Hippocampal formation (tissue), 2 donors: Measurements from ENCODE around the gene GPR158.
"Not testable (repeated sequence)": the region's sequence is repeated elsewhere in the genome, so short reads cannot be mapped to it uniquely, and the experiment has no call there.

Experiments
- DNase-seq, 2 donors: peaks; one replicate each; lab custom pipeline; 2025; lab: John Stamatoyannopoulos, UW

The GPR158 gene

DNA sequence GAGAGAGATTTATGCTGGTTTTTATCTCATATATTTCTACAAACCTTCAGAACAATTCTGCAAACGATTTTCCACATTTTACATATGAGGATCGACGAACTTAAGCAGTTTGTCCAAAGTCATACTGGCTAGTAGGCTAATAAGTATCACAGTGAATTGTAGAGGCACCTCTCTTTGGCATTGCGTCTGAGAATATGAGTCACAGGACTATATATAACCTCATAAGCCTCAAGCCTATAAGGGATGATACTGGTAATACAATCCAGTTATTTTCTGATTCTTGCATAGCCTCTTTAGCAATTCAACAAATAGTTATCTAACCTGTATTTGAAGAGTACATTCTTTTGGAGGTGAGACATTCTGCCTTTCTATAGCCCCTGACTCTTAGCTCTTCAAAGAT, 129.8 kb downstream of the GPR158 start:
- DNase-seq, result no peak

DNA sequence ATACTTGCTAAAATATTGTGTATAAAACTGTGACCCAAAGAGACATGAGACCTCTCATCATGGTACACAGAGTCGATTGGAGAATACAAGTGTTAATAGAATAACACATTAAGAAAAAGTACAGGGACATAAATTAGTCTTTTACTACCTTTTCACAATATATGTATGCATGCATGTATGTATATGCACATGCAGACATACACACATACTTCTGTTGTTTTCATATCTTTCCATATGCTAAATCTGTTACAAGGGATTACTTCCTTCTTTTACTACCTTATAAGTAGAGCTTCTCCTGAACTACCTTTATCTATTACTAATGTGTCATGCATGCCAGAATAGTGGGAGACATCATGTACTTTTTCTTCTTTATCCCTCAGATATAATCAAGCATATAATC, 131.6 kb downstream of the GPR158 start:
- no peak for DNase-seq

DNA sequence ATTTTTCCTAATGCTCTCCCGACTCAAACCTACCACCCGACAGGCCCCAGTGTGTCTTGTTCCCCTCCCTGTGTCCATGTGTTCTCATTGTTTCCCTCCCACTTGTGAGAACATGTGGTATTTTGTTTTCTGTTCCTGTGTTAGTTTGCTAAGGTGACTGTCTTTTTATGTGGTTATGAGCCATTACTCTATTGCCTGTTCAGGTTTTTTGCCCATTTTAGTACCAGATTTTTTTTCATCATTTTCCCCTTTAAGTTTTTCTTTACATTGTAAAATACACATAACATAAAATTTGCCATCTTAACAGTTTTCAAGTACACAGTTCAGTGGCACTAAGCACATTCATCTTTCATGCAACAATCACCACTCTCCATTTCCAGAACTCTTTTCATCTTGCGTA, 133.5 kb downstream of the GPR158 start:
- DNase-seq, result no peak

- not testable (repeated sequence) for DNase-seq
Observed at GRCh38 chr10:25317596-25318211, 142.9 kb downstream of the GPR158 start.

GRCh38 chr10:25327273-25327672, 152.5 kb downstream of the GPR158 start:
- DNase-seq, result no peak

DNA sequence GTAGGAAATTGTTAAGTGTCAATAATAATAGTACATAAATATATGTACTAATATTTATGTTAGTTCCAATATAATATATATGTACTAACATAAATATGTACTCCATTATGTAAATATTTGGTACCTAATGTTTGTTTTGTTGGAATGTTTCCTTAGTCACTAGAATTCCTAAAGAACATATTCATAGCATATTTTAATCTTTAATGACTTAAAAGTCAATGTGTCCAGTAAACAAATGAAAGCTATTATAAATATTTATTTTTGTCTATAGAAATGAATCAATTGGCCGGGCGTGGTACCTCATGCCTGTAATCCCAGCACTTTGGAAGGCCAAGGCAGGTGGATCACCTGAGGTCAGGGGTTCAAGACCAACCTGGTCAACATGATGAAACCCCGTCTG, 153.6 kb downstream of the GPR158 start:
- no peak for DNase-seq

- DNase-seq, result not testable (repeated sequence)
Observed at GRCh38 chr10:25329587-25329986, 154.8 kb downstream of the GPR158 start.

DNA sequence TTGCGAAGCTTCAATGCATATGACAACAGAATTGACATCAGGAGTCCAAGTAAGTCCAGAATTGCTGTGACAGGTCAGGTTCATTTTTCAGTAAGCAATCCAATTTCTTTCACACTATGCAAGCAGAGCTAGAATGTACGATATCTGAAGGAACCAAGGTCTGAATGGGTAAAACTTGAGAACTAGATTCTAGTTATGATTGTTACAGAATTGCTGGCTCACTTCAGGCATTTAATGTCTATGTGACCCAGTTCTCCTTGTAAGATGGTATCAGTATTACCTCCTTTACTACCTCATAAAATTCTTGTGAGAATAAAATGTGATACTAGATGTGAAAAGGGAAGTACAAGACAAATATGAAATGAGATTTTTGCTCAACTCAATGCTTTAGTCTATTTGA, 159.6 kb downstream of the GPR158 start:
- DNase-seq, result no peak

DNA sequence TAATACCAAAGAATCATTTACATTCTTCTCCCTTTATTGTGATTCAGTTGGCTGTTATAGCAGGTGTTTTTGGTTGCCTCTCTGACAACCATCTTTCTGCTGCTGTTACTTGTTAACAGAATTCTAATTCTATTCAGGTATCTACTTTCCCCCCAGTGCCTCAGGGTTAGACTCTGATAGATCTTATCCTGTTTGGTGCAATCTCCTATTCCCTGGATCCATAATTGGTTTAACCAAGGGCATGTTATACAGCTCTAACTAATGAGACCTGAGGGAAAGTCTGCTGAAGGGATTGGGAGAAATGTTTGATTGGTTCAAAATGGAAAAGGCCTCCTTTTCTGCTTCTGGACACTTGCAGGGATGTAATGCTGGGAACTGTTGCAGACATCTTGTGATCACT, 161.5 kb downstream of the GPR158 start:
- DNase-seq, result no peak

DNA sequence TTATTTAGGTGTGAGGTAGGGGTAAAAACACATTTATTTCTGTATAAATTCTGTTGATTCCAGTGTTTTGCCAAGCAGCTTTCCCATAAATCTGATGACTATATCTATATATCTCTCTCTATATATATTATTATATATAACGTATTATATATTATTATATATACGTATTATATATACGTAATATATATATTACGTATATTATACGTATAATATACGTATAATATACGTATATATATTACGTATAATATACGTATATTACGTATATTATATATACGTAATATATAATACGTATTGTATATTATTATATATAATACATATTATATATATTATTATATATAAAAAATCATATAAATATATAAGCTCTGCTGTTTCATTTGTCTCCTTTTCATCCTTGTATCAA, 163.5 kb downstream of the GPR158 start:
- no peak for DNase-seq

DNA sequence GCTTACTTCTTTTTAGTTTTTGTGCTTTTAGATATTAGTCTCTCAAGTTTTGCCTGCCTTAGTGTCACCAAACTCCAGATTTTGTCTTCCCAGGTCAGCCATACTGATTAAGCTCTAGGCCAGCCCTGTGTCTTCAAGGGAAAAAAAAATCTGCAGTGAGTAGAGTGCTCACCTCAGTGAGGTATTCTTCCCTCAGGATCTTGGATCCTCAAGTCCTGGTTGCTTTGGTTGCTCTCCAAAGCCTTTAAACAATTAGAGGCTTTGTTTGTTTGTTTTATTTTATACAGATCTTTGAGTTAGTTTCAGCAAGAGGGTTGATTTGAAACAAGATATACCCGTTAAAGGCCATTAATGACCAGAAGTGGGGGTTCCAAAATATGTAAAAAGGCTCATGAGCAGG, 165.2 kb downstream of the GPR158 start:
- no peak for DNase-seq

GRCh38 chr10:25349520-25349919, 174.7 kb downstream of the GPR158 start:
- DNase-seq, result no peak

GRCh38 chr10:25356609-25357008, 181.8 kb downstream of the GPR158 start:
- DNase-seq, result no peak

DNA sequence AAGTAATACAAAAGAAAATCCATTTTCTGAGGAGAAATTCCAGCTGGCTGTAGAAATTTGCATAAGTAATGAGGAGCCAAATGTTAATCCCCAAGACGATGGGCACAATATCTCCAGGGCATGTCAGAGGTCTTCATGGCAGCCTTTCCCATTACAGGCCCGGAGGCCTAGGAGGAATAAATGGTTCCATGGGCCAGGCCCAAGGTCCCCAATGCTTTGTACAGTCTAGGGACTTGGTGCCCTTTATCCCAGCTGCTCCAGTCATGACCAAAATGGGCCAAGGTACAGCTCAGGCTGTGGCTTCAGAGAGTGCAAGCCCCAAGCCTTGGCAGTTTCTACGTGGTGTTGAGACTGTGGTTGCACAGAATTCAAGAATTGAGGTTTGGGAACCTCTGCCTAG, 182.5 kb downstream of the GPR158 start:
- DNase-seq, result no peak

GRCh38 chr10:25382029-25382810, 207.4 kb downstream of the GPR158 start:
- no peak for DNase-seq

DNA sequence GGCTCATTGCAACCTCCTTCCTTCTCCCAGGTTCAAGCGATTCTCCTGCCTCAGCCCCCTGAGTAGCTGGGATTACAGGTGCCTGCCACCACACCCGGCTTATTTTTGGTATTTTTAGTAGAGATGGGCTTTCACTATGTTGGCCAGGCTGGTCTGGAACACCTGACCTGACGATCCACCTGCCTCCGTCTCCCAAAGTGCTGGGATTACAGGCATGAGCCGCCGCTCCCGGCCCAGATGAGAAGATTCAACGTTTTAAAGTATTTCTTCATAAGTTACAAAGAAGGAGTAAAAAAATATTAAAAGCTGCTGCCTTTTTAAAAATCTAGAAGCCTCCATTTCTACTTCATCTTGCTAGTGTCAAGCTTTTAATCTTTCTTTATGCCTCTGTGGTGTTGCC, 208.1 kb downstream of the GPR158 start:
- DNase-seq, result not testable (repeated sequence)

DNA sequence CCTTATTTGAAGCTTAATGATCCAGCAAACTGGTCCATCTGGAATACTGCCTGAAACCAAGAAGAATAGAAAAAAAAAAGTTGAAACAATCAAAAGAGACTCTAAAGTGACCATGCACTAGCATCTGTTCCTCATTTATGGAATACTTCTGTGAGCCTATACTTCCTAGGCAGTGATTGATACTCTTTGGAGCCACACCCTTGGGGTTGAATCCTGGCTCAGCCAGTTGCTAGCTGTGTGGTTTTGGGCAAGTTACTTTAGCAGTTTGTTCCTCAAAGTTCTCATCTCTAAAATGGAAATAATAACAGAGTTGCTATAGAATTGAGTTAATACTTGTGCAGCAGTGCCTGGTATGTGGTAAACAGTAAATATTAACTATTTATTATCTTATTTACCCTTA, 208.9 kb downstream of the GPR158 start:
- DNase-seq, result no peak

GRCh38 chr10:25384618-25385017, 209.8 kb downstream of the GPR158 start:
- no peak for DNase-seq

- DNase-seq, result no peak
Observed at GRCh38 chr10:25388188-25388861, 213.5 kb downstream of the GPR158 start.

GRCh38 chr10:25388862-25389206, 214.0 kb downstream of the GPR158 start:
- DNase-seq, result no peak

DNA sequence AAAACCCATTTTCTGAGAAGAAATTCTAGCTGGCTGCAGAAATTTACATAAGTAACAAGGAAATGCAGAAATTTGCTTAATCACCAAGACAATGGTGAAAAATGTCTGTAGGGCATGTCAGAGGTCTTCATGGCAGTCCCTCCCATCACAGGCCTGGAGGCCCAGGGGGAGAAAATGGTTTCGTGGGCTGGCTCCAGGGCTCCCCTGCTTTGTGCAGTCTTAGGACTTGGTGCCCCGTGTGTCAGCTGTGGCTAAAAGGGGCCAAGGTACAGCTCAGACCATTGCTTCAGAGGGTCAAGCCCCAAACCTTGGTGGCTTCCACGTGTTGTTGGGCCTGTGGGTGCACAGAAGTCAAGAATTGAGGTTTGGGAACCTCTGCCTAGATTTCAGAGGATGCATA, 215.9 kb downstream of the GPR158 start:
- DNase-seq, result no peak

DNA sequence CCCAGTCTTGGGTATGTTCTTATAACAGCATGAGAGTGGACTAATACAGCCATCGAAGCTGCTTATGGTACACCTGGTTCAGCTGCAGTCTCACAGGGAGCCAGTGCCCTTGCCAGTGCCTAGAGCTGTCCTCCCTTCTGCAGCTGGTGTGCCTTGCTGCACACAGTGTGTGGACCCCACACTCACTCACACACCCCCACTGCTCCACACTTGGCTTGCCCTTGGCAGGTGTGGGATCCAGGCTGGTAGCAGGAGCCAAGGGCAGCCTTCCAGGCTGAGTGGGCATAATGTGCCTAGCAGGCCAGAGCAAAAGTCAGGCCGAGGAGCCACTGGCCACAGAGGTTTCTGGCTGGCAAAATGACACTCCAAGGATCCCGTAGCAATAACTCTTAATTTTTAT, 217.3 kb downstream of the GPR158 start:
- DNase-seq, result no peak

GRCh38 chr10:25393621-25394020, 218.8 kb downstream of the GPR158 start:
- DNase-seq, result no peak
